Sigmoid colon (tissue), 7 donors: Measurements from ENCODE around the gene LUC7L. TPM values are rescaled to one million over a fixed set of nuclear protein-coding genes. Genes with fewer than 3 reads are reported as not detected.

Source experiments
- DNase-seq: peaks from one replicate; pipeline ENCODE4 v3.0.0-alpha.2; 2019
- H3K27ac ChIP-seq, 4 donors: fragments of 200-600 bp; sonication (generic); one replicate each; pipeline ENCODE4 v1.5.1; 2016 to 2019; ENCODE audit warnings: mild to moderate bottlenecking in 1 of 4
- H3K27me3 ChIP-seq, 3 donors: fragments of 200-600 bp; sonication (generic); one replicate each; pipeline ENCODE4 v1.5.1; 2019; ENCODE audit warnings: mild to moderate bottlenecking in 1 of 3
- H3K36me3 ChIP-seq, 4 donors: fragments of 200-600 bp; sonication (generic); one replicate each; pipeline ENCODE4 v1.5.1; 2016 to 2019
- H3K4me1 ChIP-seq, 4 donors: fragments of 200-600 bp; sonication (generic); one replicate each; pipeline ENCODE4 v1.5.1; 2017 to 2019
- H3K4me3 ChIP-seq, 4 donors: fragments of 200-600 bp; sonication (generic); one replicate each; pipeline ENCODE4 v1.5.1; 2017 to 2019; ENCODE audit warnings: mild to moderate bottlenecking in 2 of 4, moderate library complexity in 1 of 4
- H3K9me3 ChIP-seq, 4 donors: fragments of 200-600 bp in 3 of 4; sonication (generic) in 3 of 4; one replicate each; pipeline versions ENCODE4 v1.5.1 to v1.6.1; 2013 to 2019
- CTCF ChIP-seq, 4 experiments: fragments of 450-650 bp in 3 of 4; fragments of 200-600 bp in 1 of 4; IDR thresholded peaks; one replicate each; pipeline ENCODE4 v1.5.1; 2016 to 2019; ENCODE audit warnings: antibody characterized with exemption in 4 of 4, mild to moderate bottlenecking in 3 of 4, moderate library complexity in 2 of 4
- EP300 ChIP-seq, 4 donors: sonication (generic); formaldehyde crosslinking; IDR thresholded peaks; one replicate each; pipeline ENCODE4 v1.6.1; 2017; ENCODE audit warnings: antibody characterized with exemption in 4 of 4
- POLR2A ChIP-seq, 2 donors: fragments of 450-650 bp; IDR thresholded peaks; one replicate each; pipeline ENCODE4 v1.6.1; 2016; ENCODE audit warnings: antibody characterized with exemption in 2 of 2, mild to moderate bottlenecking in 2 of 2, moderate library complexity in 2 of 2
- POLR2AphosphoS5 ChIP-seq, 4 donors: sonication (generic); formaldehyde crosslinking; IDR thresholded peaks; one replicate each; pipeline ENCODE4 v1.6.1; 2017; ENCODE audit warnings: antibody characterized with exemption in 4 of 4
- WGBS, 2 donors: extraction: QIAGEN DNeasy Blood & Tissue Kit; methylation state at CpG; one replicate each; pipeline ENCODE4 v1.1.7; 2013; 5-methylcytosine and 5-hydroxymethylcytosine counted together
- intact Hi-C: fragments of 100-400 bp; cut with DNase I; formaldehyde crosslinking; loops from one replicate; pipeline ENCODE4 v1.15.1; 2023
- polyA plus RNA-seq, 3 donors: library from polyadenylated mRNA; stranded (reverse); fragments of 200-250 nt; gene quantifications; one replicate each; pipeline ENCODE4 v1.2.3, GENCODE V29; 2013
- total RNA-seq, 4 donors: library from RNA; depleted of rRNA; stranded (reverse); fragments of >200 nt; gene quantifications; one replicate each; pipeline ENCODE4 v1.1.0, GENCODE V29; 2016
- donor health status: healthy with polysubstance abuse.
- donor health status: Bipolar disorder and iron deficiency.
- donor health status: healthy.

Gene LUC7L
- total and polyA plus RNA-seq, 7 donors: 21.0 to 138 (median 55.8) TPM

GRCh38 chr16:188674-189073 is 40.6 kb downstream of the LUC7L start:
- TF ChIP-seq CTCF (IDR thresholded peaks at IDR 0.05) (no peak), EP300 (IDR thresholded peaks at IDR 0.05) (no peak), POLR2A (IDR thresholded peaks at IDR 0.05) (no peak), POLR2AphosphoS5 (IDR thresholded peaks at IDR 0.05) (no peak)
- H3K36me3 ChIP-seq: peaks cover 20 to 66% (median 57%) of the 10 kb centered on the region in 4 donors
- WGBS, 2 donors: 62 to 67% methylated on average over 8 of the region's 8 CpGs
- H3K9me3 ChIP-seq: no peaks in the 10 kb centered on the region
- DNase-seq: no peak
- H3K27me3 ChIP-seq: no peaks in the 10 kb centered on the region
- no peak overlapping the region for H3K27ac ChIP-seq
- no peak overlapping the region for H3K4me3 ChIP-seq
- no peaks in the 10 kb centered on the region for H3K4me1 ChIP-seq
- intact Hi-C loops: no loop called here

GRCh38 chr16:187330-187729 is 41.9 kb downstream of the LUC7L start:
- no peak for DNase-seq
- H3K27me3 ChIP-seq: no peaks in the 10 kb centered on the region
- no peak overlapping the region for H3K27ac ChIP-seq
- 97% methylated on average over 8 of the region's 8 CpGs for WGBS, 2 donors
- H3K4me3 ChIP-seq: no peak overlapping the region
- no peaks in the 10 kb centered on the region for H3K9me3 ChIP-seq
- TF ChIP-seq POLR2A (IDR thresholded peaks at IDR 0.05) (no peak), POLR2AphosphoS5 (IDR thresholded peaks at IDR 0.05) (no peak), EP300 (IDR thresholded peaks at IDR 0.05) (no peak)
- peaks cover 20 to 53% (median 43%) of the 10 kb centered on the region in 4 donors for H3K36me3 ChIP-seq
- H3K4me1 ChIP-seq: no peaks in the 10 kb centered on the region
- intact Hi-C loops: no loop called here

- H3K4me3 ChIP-seq: no peak overlapping the region
- WGBS, 2 donors: 85 to 90% methylated on average over 11 of the region's 11 CpGs
- peaks cover 2 to 7% (median 4%) of the 10 kb centered on the region in 3 donors for H3K27me3 ChIP-seq
- TF ChIP-seq POLR2A (IDR thresholded peaks at IDR 0.05) (no peak), POLR2AphosphoS5 (IDR thresholded peaks at IDR 0.05) (no peak), EP300 (IDR thresholded peaks at IDR 0.05) (no peak), CTCF (IDR thresholded peaks at IDR 0.05) (no peak)
- intact Hi-C loops: no loop called here
- H3K36me3 ChIP-seq: peaks cover 12 to 37% (median 27%) of the 10 kb centered on the region in 4 donors
- no peak for DNase-seq
- no peak overlapping the region for H3K27ac ChIP-seq
- H3K4me1 ChIP-seq: peaks cover 0 to 10% (median 10%) of the 10 kb centered on the region in 4 donors
- no peaks in the 10 kb centered on the region for H3K9me3 ChIP-seq
Measured at GRCh38 chr16:185691-186090, 43.6 kb downstream of the LUC7L start.

GRCh38 chr16:185213-185612 is 44.0 kb downstream of the LUC7L start:
- Histone ChIP-seq H3K36me3 (peaks cover 8 to 32% (median 23%) of the 10 kb centered on the region in 4 donors), H3K9me3 (no peaks in the 10 kb centered on the region), H3K4me3 (no peak overlapping the region), H3K27me3 (peaks cover 6 to 12% (median 9%) of the 10 kb centered on the region in 3 donors), H3K4me1 (peaks cover 0 to 15% (median 14%) of the 10 kb centered on the region in 4 donors), H3K27ac (no peak overlapping the region)
- intact Hi-C loops: no loop called here
- TF ChIP-seq POLR2A (IDR thresholded peaks at IDR 0.05) (no peak), CTCF (IDR thresholded peaks at IDR 0.05) (no peak), EP300 (IDR thresholded peaks at IDR 0.05) (no peak), POLR2AphosphoS5 (IDR thresholded peaks at IDR 0.05) (no peak)
- 91 to 93% methylated on average over 13 of the region's 13 CpGs for WGBS, 2 donors
- no peak for DNase-seq

- no peak overlapping the region for H3K4me3 ChIP-seq
- peaks cover 0 to 10% (median 5%) of the 10 kb centered on the region in 4 donors for H3K36me3 ChIP-seq
- H3K4me1 ChIP-seq: peaks cover 0 to 18% (median 18%) of the 10 kb centered on the region in 4 donors
- H3K27me3 ChIP-seq: peaks cover 24 to 34% (median 31%) of the 10 kb centered on the region in 3 donors
- intact Hi-C loops: no loop called here
- WGBS, 2 donors: 75 to 87% methylated on average over 7 of the region's 7 CpGs
- no peak overlapping the region for H3K27ac ChIP-seq
- TF ChIP-seq POLR2AphosphoS5 (IDR thresholded peaks at IDR 0.05) (no peak), CTCF (IDR thresholded peaks at IDR 0.05) (no peak), EP300 (IDR thresholded peaks at IDR 0.05) (no peak), POLR2A (IDR thresholded peaks at IDR 0.05) (no peak)
- H3K9me3 ChIP-seq: no peaks in the 10 kb centered on the region
- no peak for DNase-seq
Measured at GRCh38 chr16:183005-183404, 46.2 kb downstream of the LUC7L start.
